ENCODE data around the gene SMIM1.
"Not testable (repeated sequence)": the region's sequence is repeated elsewhere in the genome, so short reads cannot be mapped to it uniquely, and the experiment has no call there.

The SMIM1 gene

GRCh38 chr1:3736708-3737107 is 35.8 kb upstream of the SMIM1 start:
- no peak for DNase-seq (ENCODE audit: low read depth)

GRCh38 chr1:3738943-3739342 is 33.6 kb upstream of the SMIM1 start:
- no peak for DNase-seq (ENCODE audit: low read depth)

- no peak for DNase-seq (ENCODE audit: low read depth)
Measured at GRCh38 chr1:3740042-3740441, 32.5 kb upstream of the SMIM1 start.

GRCh38 chr1:3740752-3741151 is 31.8 kb upstream of the SMIM1 start:
- DNase-seq (ENCODE audit: low read depth), result no peak

- no peak for DNase-seq (ENCODE audit: low read depth)
Measured at GRCh38 chr1:3741566-3742438, 30.7 kb upstream of the SMIM1 start.

GRCh38 chr1:3742439-3743298 is 29.9 kb upstream of the SMIM1 start:
- no peak for DNase-seq (ENCODE audit: low read depth)

GRCh38 chr1:3743421-3743820 is 29.1 kb upstream of the SMIM1 start:
- no peak for DNase-seq (ENCODE audit: low read depth)

- no peak for DNase-seq (ENCODE audit: low read depth)
Measured at GRCh38 chr1:3743826-3744225, 28.7 kb upstream of the SMIM1 start.

- no peak for DNase-seq (ENCODE audit: low read depth)
Measured at GRCh38 chr1:3744646-3745045, 27.9 kb upstream of the SMIM1 start.

GRCh38 chr1:3745071-3745470 is 27.5 kb upstream of the SMIM1 start:
- no peak for DNase-seq (ENCODE audit: low read depth)

- no peak for DNase-seq (ENCODE audit: low read depth)
Measured at GRCh38 chr1:3745590-3746381, 26.8 kb upstream of the SMIM1 start.

GRCh38 chr1:3746389-3746829 is 26.1 kb upstream of the SMIM1 start:
- DNase-seq (ENCODE audit: low read depth), result no peak

GRCh38 chr1:3746830-3747521 is 25.6 kb upstream of the SMIM1 start:
- peak; percentile 66 for DNase-seq (ENCODE audit: low read depth)

- DNase-seq (ENCODE audit: low read depth), result no peak
Measured at GRCh38 chr1:3747522-3747848, 25.1 kb upstream of the SMIM1 start.

- DNase-seq (ENCODE audit: low read depth), result no peak
Measured at GRCh38 chr1:3747903-3748302, 24.6 kb upstream of the SMIM1 start.

- not testable (repeated sequence) for DNase-seq (ENCODE audit: low read depth)
Measured at GRCh38 chr1:3748316-3748900, 24.1 kb upstream of the SMIM1 start.

- no peak for DNase-seq (ENCODE audit: low read depth)
Measured at GRCh38 chr1:3749512-3749911, 23.0 kb upstream of the SMIM1 start.

- no peak for DNase-seq (ENCODE audit: low read depth)
Measured at GRCh38 chr1:3750741-3751140, 21.8 kb upstream of the SMIM1 start.

- no peak for DNase-seq (ENCODE audit: low read depth)
Measured at GRCh38 chr1:3752400-3752945, 20.1 kb upstream of the SMIM1 start, which contains the start of gene CCDC27. Gene CCDC27, plus strand, starts transcription at chr1:3752450. Its CDS starts 32 bp downstream, at chr1:3752482.

GRCh38 chr1:3753656-3754454 is 18.7 kb upstream of the SMIM1 start:
- no peak for DNase-seq (ENCODE audit: low read depth)

Data from stimulated activated CD8-positive, alpha-beta memory T cell treated with anti-CD3 and anti-CD28 coated beads, Interleukin-15, amount 100 ng/mL, for 1 hour (primary cell).